Keratinocyte (primary cell): ENCODE data around the gene ZNF358. TPM values are rescaled to one million over a fixed set of nuclear protein-coding genes. Genes with fewer than 3 reads are reported as not detected.

Experiments used
- DNase-seq: peaks from one replicate; pipeline ENCODE4 v3.0.0-alpha.2; 2011; ENCODE audit warnings: low read depth, missing footprints, low spot score
- FAIRE-seq: peaks from 2 replicates; lab custom pipeline; 2011; peaks lifted over from hg19 to GRCh38; lab: Jason Lieb, UNC
- H2AFZ ChIP-seq: 2 replicates; pipeline ENCODE4 v1.6.0; 2012; ENCODE audit warnings: low read length, control low read depth, inconsistent platforms; ENCODE audit not compliant: control insufficient read depth
- H3K27ac ChIP-seq: 2 replicates; pipeline ENCODE4 v1.5.1; 2011; ENCODE audit warnings: low read length; ENCODE audit not compliant: control insufficient read depth, insufficient read depth
- H3K27me3 ChIP-seq: 3 replicates; pipeline ENCODE4 v1.6.0; 2011; ENCODE audit warnings: low read length; ENCODE audit not compliant: control insufficient read depth, insufficient read depth; ENCODE audit errors: extremely low read depth
- H3K36me3 ChIP-seq, 2 experiments: 2 replicates in 1 of 2; 3 replicates in 1 of 2; pipeline ENCODE4 v1.5.1; 2011; ENCODE audit warnings: low read length in 2 of 2, mild to moderate bottlenecking in 1 of 2; ENCODE audit not compliant: control insufficient read depth in 2 of 2, insufficient read depth in 2 of 2; ENCODE audit errors: extremely low read depth in 1 of 2
- H3K4me1 ChIP-seq: 3 replicates; pipeline ENCODE4 v1.5.1; 2011; ENCODE audit warnings: low read length; ENCODE audit not compliant: control insufficient read depth, insufficient read depth; ENCODE audit errors: extremely low read depth
- H3K4me2 ChIP-seq: 3 replicates; pipeline ENCODE4 v1.6.0; 2011; ENCODE audit warnings: low read depth, low read length; ENCODE audit not compliant: control insufficient read depth, insufficient read depth; ENCODE audit errors: extremely low read depth
- H3K4me3 ChIP-seq, 3 experiments: fragments of 200-600 bp in 1 of 3; sonication (generic) in 1 of 3; 2 replicates in 2 of 3; 3 replicates in 1 of 3; pipeline ENCODE4 v1.5.1; 2011 to 2016; ENCODE audit warnings: low read length in 3 of 3, mild to moderate bottlenecking in 3 of 3, control low read depth in 2 of 3, inconsistent platforms in 1 of 3, low read depth in 1 of 3, mixed read lengths in 1 of 3, mixed run types in 1 of 3, moderate library complexity in 1 of 3; ENCODE audit not compliant: control insufficient read depth in 2 of 3, insufficient read depth in 2 of 3; ENCODE audit errors: extremely low read depth in 1 of 3
- H3K79me2 ChIP-seq: 2 replicates; pipeline ENCODE4 v1.6.0; 2012; ENCODE audit warnings: low read length; ENCODE audit not compliant: control insufficient read depth, insufficient read depth
- H3K9ac ChIP-seq: 3 replicates; pipeline ENCODE4 v1.6.0; 2011; ENCODE audit warnings: low read length; ENCODE audit not compliant: control insufficient read depth, insufficient read depth; ENCODE audit errors: extremely low read depth
- H3K9me1 ChIP-seq: 3 replicates; pipeline ENCODE4 v1.6.0; 2011; ENCODE audit warnings: low read length; ENCODE audit not compliant: control insufficient read depth, insufficient read depth; ENCODE audit errors: extremely low read depth
- H3K9me3 ChIP-seq: 2 replicates; pipeline ENCODE4 v1.5.1; 2012; ENCODE audit warnings: low read depth, low read length; ENCODE audit not compliant: control insufficient read depth
- H4K20me1 ChIP-seq: 3 replicates; pipeline ENCODE4 v1.6.0; 2011; ENCODE audit warnings: low read length; ENCODE audit not compliant: control insufficient read depth, insufficient read depth; ENCODE audit errors: extremely low read depth
- EZH2 ChIP-seq: IDR thresholded peaks from one replicate; pipeline ENCODE4 v1.6.1; 2012; ENCODE audit warnings: inconsistent platforms, mild to moderate bottlenecking, low read length, moderate library complexity
- dilution Hi-C: fragments of 300-500 bp; cut with MboI; formaldehyde crosslinking; loops from one replicate; pipeline ENCODE4 v1.7.0; 2020; ENCODE audit warnings: low sequenced_read_pairs; ENCODE audit not compliant: extremely low pct_ligation_motif_present
- polyA plus RNA-seq, 5 experiments: library from polyadenylated mRNA; depleted of rRNA in 3 of 5; stranded (reverse) in 3 of 5; stranded (forward) in 1 of 5; unstranded in 1 of 5; fragments of >200 nt; gene quantifications; 1 replicate in 1 of 5; 2 replicates in 3 of 5; 3 replicates in 1 of 5; pipeline versions ENCODE4 v1.2.1 to v1.2.3, GENCODE V29; 2011 to 2012; ENCODE audit warnings: missing spikeins in 2 of 5, low read depth in 1 of 5, low replicate concordance in 1 of 5
- TF ChIP-seq, protein P1 (sequence below), 3 experiments: IDR thresholded peaks in 1 of 3; conservative IDR thresholded peaks in 1 of 3; optimal IDR thresholded peaks in 1 of 3; 2 replicates in 2 of 3; 3 replicates in 1 of 3; pipeline versions ENCODE3 to v1.5.1; 2011; ENCODE audit warnings: low read length in 3 of 3, mild to moderate bottlenecking in 3 of 3, moderate library complexity in 2 of 3, control low read depth in 1 of 3, inconsistent platforms in 1 of 3; ENCODE audit not compliant: insufficient read depth in 2 of 3; ENCODE audit errors: extremely low read depth in 1 of 3

ZNF358 gene
- polyA plus RNA-seq, 1 donor (not counting 4 experiments of a cell fraction or from before 2014, with no cell fraction given): 8.5 TPM

GRCh38 chr19:7541475-7541824 is 25.5 kb downstream of the ZNF358 start:
- Histone ChIP-seq H3K27ac (no peak overlapping the region), H3K36me3 (peaks cover 15 to 28% of the 10 kb centered on the region in 2 experiments), H2AFZ (no peak overlapping the region), H3K4me3 (no peak overlapping the region), H3K9me1 (no peaks in the 10 kb centered on the region), H4K20me1 (no peaks in the 10 kb centered on the region), H3K27me3 (no peaks in the 10 kb centered on the region), H3K4me2 (no peak overlapping the region), H3K9ac (no peak overlapping the region), H3K9me3 (no peaks in the 10 kb centered on the region), H3K4me1 (peaks cover 1% of the 10 kb centered on the region), H3K79me2 (no peaks in the 10 kb centered on the region)
- TF ChIP-seq, protein P1, sequence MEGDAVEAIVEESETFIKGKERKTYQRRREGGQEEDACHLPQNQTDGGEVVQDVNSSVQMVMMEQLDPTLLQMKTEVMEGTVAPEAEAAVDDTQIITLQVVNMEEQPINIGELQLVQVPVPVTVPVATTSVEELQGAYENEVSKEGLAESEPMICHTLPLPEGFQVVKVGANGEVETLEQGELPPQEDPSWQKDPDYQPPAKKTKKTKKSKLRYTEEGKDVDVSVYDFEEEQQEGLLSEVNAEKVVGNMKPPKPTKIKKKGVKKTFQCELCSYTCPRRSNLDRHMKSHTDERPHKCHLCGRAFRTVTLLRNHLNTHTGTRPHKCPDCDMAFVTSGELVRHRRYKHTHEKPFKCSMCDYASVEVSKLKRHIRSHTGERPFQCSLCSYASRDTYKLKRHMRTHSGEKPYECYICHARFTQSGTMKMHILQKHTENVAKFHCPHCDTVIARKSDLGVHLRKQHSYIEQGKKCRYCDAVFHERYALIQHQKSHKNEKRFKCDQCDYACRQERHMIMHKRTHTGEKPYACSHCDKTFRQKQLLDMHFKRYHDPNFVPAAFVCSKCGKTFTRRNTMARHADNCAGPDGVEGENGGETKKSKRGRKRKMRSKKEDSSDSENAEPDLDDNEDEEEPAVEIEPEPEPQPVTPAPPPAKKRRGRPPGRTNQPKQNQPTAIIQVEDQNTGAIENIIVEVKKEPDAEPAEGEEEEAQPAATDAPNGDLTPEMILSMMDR (optimal IDR thresholded peaks at IDR 0.05 in 1 of 3, IDR thresholded peaks at IDR 0.05 in 1 of 3, conservative IDR thresholded peaks at IDR 0.05 in 1 of 3; ENCODE audit: extremely low read depth in 1 of 3, insufficient read depth in 2 of 3, low read length in 3 of 3): no peak
- TF ChIP-seq EZH2: no peak
- dilution Hi-C loops: no loop called here
- FAIRE-seq (no peak), DNase-seq (no peak)

DNA sequence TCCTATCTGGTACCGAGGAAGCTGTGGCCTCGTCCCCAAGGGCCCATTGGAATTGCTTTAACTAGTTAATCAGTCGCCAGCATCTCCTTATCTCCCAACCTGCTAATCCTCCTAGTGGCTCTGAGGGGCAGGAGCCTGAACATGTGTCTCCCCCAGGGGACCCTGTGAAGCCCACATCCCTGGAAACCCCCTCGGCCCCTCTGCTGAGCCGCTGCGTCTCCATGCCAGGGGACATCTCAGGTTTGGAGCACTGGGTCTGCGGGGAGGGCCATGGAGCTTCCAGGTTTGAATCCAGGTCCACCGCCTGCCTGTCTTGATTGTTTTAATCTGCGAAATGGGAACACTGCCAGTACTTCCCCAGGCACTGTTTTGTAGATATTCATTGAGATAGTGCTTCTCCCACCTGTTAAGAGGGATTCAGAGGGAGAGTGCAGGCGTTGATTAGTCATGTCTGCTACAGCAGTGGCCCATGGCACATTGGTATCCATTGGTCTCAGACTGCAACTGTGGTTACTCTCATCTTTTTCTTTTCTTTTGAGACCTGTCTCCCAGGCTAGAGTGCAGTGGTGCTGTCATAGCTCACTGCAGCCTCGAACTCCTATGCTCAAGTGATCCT is 26.0 kb downstream of the ZNF358 start:
- Histone ChIP-seq H3K4me1 (no peaks in the 10 kb centered on the region), H4K20me1 (no peaks in the 10 kb centered on the region), H3K9me3 (no peaks in the 10 kb centered on the region), H3K4me3 (no peak overlapping the region), H3K79me2 (no peaks in the 10 kb centered on the region), H3K36me3 (peaks cover 15 to 28% of the 10 kb centered on the region in 2 experiments), H3K9me1 (no peaks in the 10 kb centered on the region), H3K4me2 (no peak overlapping the region), H3K9ac (no peak overlapping the region), H2AFZ (no peak overlapping the region), H3K27ac (no peak overlapping the region), H3K27me3 (no peaks in the 10 kb centered on the region)
- dilution Hi-C loops: no loop called here
- no peak for DNase-seq
- FAIRE-seq: no peak
- TF ChIP-seq, protein P1 (optimal IDR thresholded peaks at IDR 0.05 in 1 of 3, IDR thresholded peaks at IDR 0.05 in 1 of 3, conservative IDR thresholded peaks at IDR 0.05 in 1 of 3; ENCODE audit: extremely low read depth in 1 of 3, insufficient read depth in 2 of 3, low read length in 3 of 3): no peak
- TF ChIP-seq EZH2: no peak
